SK-N-MC (cell line): Measurements from ENCODE around the gene CD3D.

Experiments
- DNase-seq: peaks from one replicate; pipeline ENCODE4 v3.0.0-alpha.2; 2011; ENCODE audit warnings: low read depth, low spot score
- H3K27ac ChIP-seq: fragments of 200-600 bp; sonication (generic); 2 replicates; pipeline ENCODE4 v1.5.1; 2016; ENCODE audit warnings: mixed run types
- H3K36me3 ChIP-seq: fragments of 200-600 bp; sonication (generic); 2 replicates; pipeline ENCODE4 v1.6.1; 2017; ENCODE audit warnings: antibody characterized with exemption, low read length, mixed read lengths; ENCODE audit not compliant: insufficient read depth
- H3K4me3 ChIP-seq: fragments of 200-600 bp; sonication (generic); 2 replicates; pipeline ENCODE4 v1.5.1; 2016
- H3K9ac ChIP-seq: fragments of 200-600 bp; sonication (generic); 2 replicates; pipeline ENCODE4 v1.8.0; 2017; ENCODE audit warnings: mixed run types, mixed read lengths; ENCODE audit not compliant: insufficient read length
- H3K9me3 ChIP-seq: fragments of 200-600 bp; sonication (generic); 2 replicates; pipeline ENCODE4 v1.6.1; 2017; ENCODE audit warnings: low read depth, mild to moderate bottlenecking, antibody characterized with exemption, low read length, moderate library complexity, mixed read lengths
- EZH2 ChIP-seq: fragments of 200-600 bp; sonication (generic); IDR thresholded peaks from one replicate; pipeline ENCODE4 v1.6.1; 2017; ENCODE audit warnings: antibody characterized with exemption
- FOXP2 ChIP-seq: optimal IDR thresholded peaks from 2 replicates; pipeline ENCODE3; 2011; ENCODE audit warnings: mild to moderate bottlenecking, moderate library complexity; ENCODE audit not compliant: insufficient read depth; ENCODE audit errors: extremely low read length, control extremely low read depth
- POLR2AphosphoS5 ChIP-seq: IDR thresholded peaks from 2 replicates; pipeline ENCODE4 v1.6.1; 2012; ENCODE audit warnings: mild to moderate bottlenecking, low read depth, low read length, borderline replicate concordance

Gene CD3D

GRCh38 chr11:118325283-118325682, 17.2 kb downstream of the CD3D start:
- no peak for TF ChIP-seq FOXP2
- TF ChIP-seq POLR2AphosphoS5: no peak
- TF ChIP-seq EZH2: no peak
- Histone ChIP-seq H3K9ac (no peak overlapping the region), H3K27ac (no peak overlapping the region), H3K36me3 (no peaks in the 10 kb centered on the region), H3K9me3 (no peaks in the 10 kb centered on the region), H3K4me3 (no peak overlapping the region)
- no peak for DNase-seq

GRCh38 chr11:118322721-118323120, 19.8 kb downstream of the CD3D start:
- Histone ChIP-seq H3K4me3 (no peak overlapping the region), H3K36me3 (no peaks in the 10 kb centered on the region), H3K9ac (no peak overlapping the region), H3K27ac (no peak overlapping the region), H3K9me3 (no peaks in the 10 kb centered on the region)
- TF ChIP-seq EZH2 (no peak), FOXP2 (no peak), POLR2AphosphoS5 (no peak)
- DNase-seq: no peak

GRCh38 chr11:118321386-118322082, 21.0 kb downstream of the CD3D start:
- TF ChIP-seq EZH2: no peak
- TF ChIP-seq POLR2AphosphoS5: no peak
- TF ChIP-seq FOXP2: no peak
- Histone ChIP-seq H3K36me3 (no peaks in the 10 kb centered on the region), H3K27ac (no peak overlapping the region), H3K9me3 (no peaks in the 10 kb centered on the region), H3K9ac (no peak overlapping the region), H3K4me3 (no peak overlapping the region)
- no peak for DNase-seq

- no peaks in the 10 kb centered on the region for H3K36me3 ChIP-seq
Observed at GRCh38 chr11:118320515-118320914, 22.0 kb downstream of the CD3D start.

DNA sequence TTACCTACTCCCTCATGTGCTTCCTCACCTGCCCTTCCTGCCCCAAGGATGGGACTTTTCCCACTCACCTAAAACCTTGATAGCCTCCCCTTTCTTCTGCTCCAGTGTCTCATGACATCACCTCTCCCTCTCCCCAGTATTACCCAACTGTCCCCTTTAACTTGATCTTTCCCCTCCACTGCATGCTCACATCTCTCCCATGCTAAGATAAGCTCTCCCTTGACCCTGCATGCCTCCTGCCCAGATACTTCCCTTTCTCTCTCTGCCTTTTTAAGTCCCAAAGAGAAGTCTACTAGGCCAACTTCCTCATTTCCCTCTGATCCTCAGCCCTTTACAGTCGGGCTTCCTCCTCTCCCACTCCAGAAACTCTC, 23.2 kb downstream of the CD3D start:
- TF ChIP-seq FOXP2 (no peak), POLR2AphosphoS5 (no peak), EZH2 (no peak)
- no peaks in the 10 kb centered on the region for H3K9me3 ChIP-seq
- H3K27ac ChIP-seq: no peak overlapping the region
- no peak overlapping the region for H3K9ac ChIP-seq
- no peaks in the 10 kb centered on the region for H3K36me3 ChIP-seq
- no peak for DNase-seq
- no peak overlapping the region for H3K4me3 ChIP-seq

More at GRCh38 chr11:118320515-118320914, 22.0 kb downstream of the CD3D start:
- DNase-seq: no peak
- H3K9me3 ChIP-seq: no peaks in the 10 kb centered on the region
- no peak overlapping the region for H3K4me3 ChIP-seq
- no peak overlapping the region for H3K27ac ChIP-seq
- no peak overlapping the region for H3K9ac ChIP-seq
- TF ChIP-seq FOXP2: no peak
- TF ChIP-seq POLR2AphosphoS5: no peak
- no peak for TF ChIP-seq EZH2

DNA sequence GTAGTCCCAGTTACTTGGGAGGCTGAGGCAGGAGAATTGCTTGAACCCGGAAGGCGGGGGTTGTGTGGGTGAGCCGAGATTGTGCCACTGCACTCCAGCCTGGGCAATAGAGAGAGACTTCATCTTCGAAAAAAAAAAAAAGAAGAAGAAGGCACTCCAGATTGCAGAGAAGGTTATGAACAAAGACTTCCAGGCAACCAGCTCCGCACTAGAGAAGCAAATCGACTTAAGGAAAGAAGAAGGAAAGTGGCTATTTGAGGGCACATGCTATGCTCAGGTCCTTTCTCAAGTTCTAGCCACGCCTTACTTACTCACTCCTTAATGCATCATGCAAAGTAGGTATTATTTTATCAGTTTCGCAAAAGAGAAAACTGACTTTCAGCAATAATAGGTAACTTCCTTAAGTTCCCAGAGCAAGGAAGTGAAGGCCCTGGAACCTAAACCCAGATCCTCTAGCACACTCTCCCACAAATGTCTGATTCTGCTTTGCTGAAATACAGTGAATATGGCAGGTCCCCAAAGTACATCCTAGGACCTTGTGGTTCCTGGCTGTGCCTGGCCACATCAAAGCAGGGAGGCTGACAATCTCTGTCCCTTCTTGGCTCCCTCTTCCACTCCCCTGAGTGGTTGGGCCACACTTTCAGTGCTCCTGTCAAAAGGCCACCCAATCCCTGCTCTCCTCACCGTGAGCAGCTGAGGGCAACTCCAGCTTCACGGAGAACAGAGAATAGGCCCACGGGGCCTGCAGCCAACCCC, 23.7 kb downstream of the CD3D start:
- Histone ChIP-seq H3K27ac (no peak overlapping the region), H3K36me3 (no peaks in the 10 kb centered on the region), H3K4me3 (no peak overlapping the region), H3K9ac (no peak overlapping the region), H3K9me3 (no peaks in the 10 kb centered on the region)
- TF ChIP-seq POLR2AphosphoS5 (no peak), EZH2 (no peak), FOXP2 (no peak)
- no peak for DNase-seq

GRCh38 chr11:118318124-118318523, 24.4 kb downstream of the CD3D start:
- no peak for DNase-seq
- H3K4me3 ChIP-seq: no peak overlapping the region
- no peak overlapping the region for H3K27ac ChIP-seq
- H3K36me3 ChIP-seq: no peaks in the 10 kb centered on the region
- no peaks in the 10 kb centered on the region for H3K9me3 ChIP-seq
- H3K9ac ChIP-seq: no peak overlapping the region
- TF ChIP-seq POLR2AphosphoS5 (no peak), FOXP2 (no peak), EZH2 (no peak)

DNA sequence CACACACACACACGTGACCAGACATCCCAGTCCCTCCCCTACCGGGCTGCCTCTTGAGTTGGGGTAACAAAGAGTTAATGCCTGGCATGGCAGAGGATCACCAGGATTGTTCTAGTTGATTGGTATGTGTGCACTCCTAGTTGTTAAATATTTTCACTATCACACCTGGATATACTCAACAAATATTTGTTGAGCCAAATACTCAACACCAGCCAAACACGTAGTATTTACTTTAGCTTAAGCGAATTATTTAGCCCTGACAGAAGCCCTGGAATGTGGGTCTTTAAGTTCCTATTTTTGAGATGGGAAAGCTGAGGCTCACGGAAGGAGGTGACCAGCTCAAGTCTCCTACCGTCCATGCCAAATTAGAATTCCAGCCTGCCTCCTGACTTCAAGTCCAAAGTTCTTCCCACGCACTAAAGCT, 27.5 kb downstream of the CD3D start:
- TF ChIP-seq FOXP2 (no peak), EZH2 (no peak), POLR2AphosphoS5 (no peak)
- no peak for DNase-seq
- Histone ChIP-seq H3K9me3 (no peaks in the 10 kb centered on the region), H3K36me3 (no peaks in the 10 kb centered on the region), H3K9ac (no peak overlapping the region), H3K27ac (no peak overlapping the region), H3K4me3 (no peak overlapping the region)
